Stomach (tissue), 9 donors: Measurements from ENCODE around the gene CREB5. TPM values are rescaled to one million over a fixed set of nuclear protein-coding genes. Genes with fewer than 3 reads are reported as not detected.

ENCODE experiments used
- DNase-seq, 2 donors: peaks; one replicate each; pipeline versions ENCODE4 v3.0.0 to v3.0.0-alpha.2; 2013 to 2019
- H3K27ac ChIP-seq, 5 donors: fragments of 200-600 bp in 4 of 5; sonication (generic) in 4 of 5; one replicate each; pipeline ENCODE4 v1.5.1; 2013 to 2019; ENCODE audit warnings: mild to moderate bottlenecking in 1 of 5, moderate library complexity in 1 of 5
- H3K27me3 ChIP-seq, 3 donors: fragments of 200-600 bp; sonication (generic); one replicate each; pipeline ENCODE4 v1.5.1; 2017 to 2019; ENCODE audit warnings: mixed run types in 1 of 3
- H3K36me3 ChIP-seq, 4 donors: fragments of 200-600 bp; sonication (generic); 1 replicate in 3 of 4; 2 replicates in 1 of 4; pipeline ENCODE4 v1.5.1; 2016 to 2019
- H3K4me1 ChIP-seq, 4 donors: fragments of 200-600 bp; sonication (generic); one replicate each; pipeline ENCODE4 v1.5.1; 2016 to 2019
- H3K4me3 ChIP-seq, 4 donors: fragments of 200-600 bp; sonication (generic) in 3 of 4; one replicate each; pipeline ENCODE4 v1.5.1; 2016 to 2019; ENCODE audit warnings: mild to moderate bottlenecking in 1 of 4
- H3K9me3 ChIP-seq, 4 donors: fragments of 200-600 bp; sonication (generic); one replicate each; pipeline ENCODE4 v1.5.1; 2016 to 2019
- EP300 ChIP-seq: sonication (generic); formaldehyde crosslinking; IDR thresholded peaks from one replicate; pipeline ENCODE4 v1.6.1; 2017; ENCODE audit warnings: antibody characterized with exemption
- POLR2A ChIP-seq, 4 donors: fragments of 450-650 bp; IDR thresholded peaks; one replicate each; pipeline ENCODE4 v1.6.1; 2016; ENCODE audit warnings: antibody characterized with exemption in 4 of 4, control low read depth in 2 of 4, mild to moderate bottlenecking in 1 of 4, moderate library complexity in 1 of 4
- POLR2AphosphoS5 ChIP-seq, 3 donors: sonication (generic); formaldehyde crosslinking; IDR thresholded peaks; one replicate each; pipeline ENCODE4 v1.6.1; 2016; ENCODE audit warnings: antibody characterized with exemption in 3 of 3
- WGBS, 5 donors: extraction: QIAGEN DNeasy Blood & Tissue Kit in 3 of 5; methylation state at CpG; one replicate each; pipeline versions ENCODE4 v1.1.5 to v1.1.7; 2013 to 2018; 5-methylcytosine and 5-hydroxymethylcytosine counted together
- intact Hi-C: fragments of 100-400 bp; cut with DNase I; formaldehyde crosslinking; loops from one replicate; pipeline ENCODE4 v1.15.1; 2023; ENCODE audit warnings: low total_unique reads
- polyA plus RNA-seq, 3 donors: library from polyadenylated mRNA; stranded (reverse); fragments of 200-250 nt; gene quantifications; one replicate each; pipeline ENCODE4 v1.2.3, GENCODE V29; 2013
- total RNA-seq, 5 donors: library from RNA; depleted of rRNA; stranded (reverse); fragments of >200 nt; gene quantifications; one replicate each; pipeline versions ENCODE4 v1.1.0 to v1.2.3, GENCODE V29; 2014 to 2016
- TF ChIP-seq, protein P1 (sequence below), 7 experiments: fragments of 450-650 bp in 4 of 7; fragments of 200-600 bp in 3 of 7; sonication (generic) in 3 of 7; IDR thresholded peaks; one replicate each; pipeline ENCODE4 v1.5.1; 2016 to 2019; ENCODE audit warnings: antibody characterized with exemption in 7 of 7, control low read depth in 2 of 7, mild to moderate bottlenecking in 1 of 7
- donor health status: healthy with polysubstance abuse.
- donor health status: Bipolar disorder and iron deficiency.
- donor health status: healthy.

Gene CREB5
- total and polyA plus RNA-seq, 8 donors: 0.68 to 30.3 (median 1.5) TPM; not detected in 1

DNA sequence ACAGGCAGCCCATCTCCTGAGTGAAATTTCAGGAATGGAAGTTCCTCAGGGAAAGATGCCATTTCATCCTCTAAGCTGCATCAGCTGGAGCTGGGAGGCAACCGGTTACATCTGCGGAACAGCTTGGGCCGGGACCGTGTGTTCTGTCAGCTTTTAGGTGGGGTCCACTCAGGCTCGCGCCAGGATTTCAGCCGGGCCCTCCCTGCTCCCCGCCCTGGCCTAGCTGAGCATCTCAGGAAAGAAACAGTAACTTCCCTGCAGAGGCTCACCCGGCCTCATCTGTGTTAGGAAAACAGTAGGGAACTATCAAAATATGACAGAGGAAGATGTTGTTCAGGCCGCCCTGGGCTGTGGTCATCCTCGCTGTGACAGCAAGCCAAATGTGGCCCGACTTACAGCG is 435.4 kb downstream of the CREB5 start:
- 86 to 93% (median 91%) methylated on average over 12 to 13 of the region's 13 CpGs for WGBS, 5 donors
- peak in 1 of 2 donors; percentile 54 for DNase-seq
- H3K36me3 ChIP-seq: no peaks in the 10 kb centered on the region
- peak overlapping the region in 1 of 5 donors; percentile 1 for H3K27ac ChIP-seq
- H3K9me3 ChIP-seq: no peaks in the 10 kb centered on the region
- H3K27me3 ChIP-seq: peaks cover 0 to 9% (median 0%) of the 10 kb centered on the region in 3 donors
- peaks cover 0 to 5% (median 2%) of the 10 kb centered on the region in 4 donors for H3K4me1 ChIP-seq
- intact Hi-C loops: no loop called here
- TF ChIP-seq POLR2AphosphoS5 (IDR thresholded peaks at IDR 0.05) (no peak), EP300 (no peak), POLR2A (IDR thresholded peaks at IDR 0.05) (no peak)
- TF ChIP-seq, protein P1, sequence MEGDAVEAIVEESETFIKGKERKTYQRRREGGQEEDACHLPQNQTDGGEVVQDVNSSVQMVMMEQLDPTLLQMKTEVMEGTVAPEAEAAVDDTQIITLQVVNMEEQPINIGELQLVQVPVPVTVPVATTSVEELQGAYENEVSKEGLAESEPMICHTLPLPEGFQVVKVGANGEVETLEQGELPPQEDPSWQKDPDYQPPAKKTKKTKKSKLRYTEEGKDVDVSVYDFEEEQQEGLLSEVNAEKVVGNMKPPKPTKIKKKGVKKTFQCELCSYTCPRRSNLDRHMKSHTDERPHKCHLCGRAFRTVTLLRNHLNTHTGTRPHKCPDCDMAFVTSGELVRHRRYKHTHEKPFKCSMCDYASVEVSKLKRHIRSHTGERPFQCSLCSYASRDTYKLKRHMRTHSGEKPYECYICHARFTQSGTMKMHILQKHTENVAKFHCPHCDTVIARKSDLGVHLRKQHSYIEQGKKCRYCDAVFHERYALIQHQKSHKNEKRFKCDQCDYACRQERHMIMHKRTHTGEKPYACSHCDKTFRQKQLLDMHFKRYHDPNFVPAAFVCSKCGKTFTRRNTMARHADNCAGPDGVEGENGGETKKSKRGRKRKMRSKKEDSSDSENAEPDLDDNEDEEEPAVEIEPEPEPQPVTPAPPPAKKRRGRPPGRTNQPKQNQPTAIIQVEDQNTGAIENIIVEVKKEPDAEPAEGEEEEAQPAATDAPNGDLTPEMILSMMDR (IDR thresholded peaks at IDR 0.05): no peak
- no peak overlapping the region for H3K4me3 ChIP-seq

DNA sequence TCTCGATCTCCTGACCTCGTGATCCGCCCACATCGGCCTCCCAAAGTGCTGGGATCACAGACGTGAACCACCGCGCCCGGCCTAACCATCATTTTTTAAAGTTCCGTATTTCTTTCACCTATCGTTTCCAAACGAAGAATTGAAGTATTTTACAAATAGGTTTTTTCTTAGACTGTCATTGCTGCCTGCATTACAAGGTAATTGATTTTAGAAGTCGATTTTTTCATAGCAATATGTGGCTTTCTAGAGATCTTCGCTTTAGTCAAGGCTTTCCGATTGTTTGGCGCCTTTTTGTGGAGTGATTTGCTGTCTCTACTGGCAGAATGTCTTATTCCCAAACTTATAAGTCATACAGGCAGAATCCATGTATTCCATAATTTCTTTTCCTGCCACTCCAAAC is 436.6 kb downstream of the CREB5 start:
- H3K9me3 ChIP-seq: no peaks in the 10 kb centered on the region
- TF ChIP-seq POLR2AphosphoS5 (IDR thresholded peaks at IDR 0.05): no peak
- no peak for TF ChIP-seq EP300
- TF ChIP-seq POLR2A (IDR thresholded peaks at IDR 0.05): no peak
- TF ChIP-seq, protein P1 (IDR thresholded peaks at IDR 0.05): no peak
- intact Hi-C loops: no loop called here
- H3K27me3 ChIP-seq: peaks cover 0 to 21% (median 5%) of the 10 kb centered on the region in 3 donors
- H3K4me1 ChIP-seq: peaks cover 4 to 13% (median 6%) of the 10 kb centered on the region in 4 donors
- 90 to 95% (median 93%) methylated on average over 15 of the region's 15 CpGs for WGBS, 5 donors
- no peak overlapping the region for H3K4me3 ChIP-seq
- DNase-seq: no peak
- H3K27ac ChIP-seq: no peak overlapping the region
- H3K36me3 ChIP-seq: no peaks in the 10 kb centered on the region

DNA sequence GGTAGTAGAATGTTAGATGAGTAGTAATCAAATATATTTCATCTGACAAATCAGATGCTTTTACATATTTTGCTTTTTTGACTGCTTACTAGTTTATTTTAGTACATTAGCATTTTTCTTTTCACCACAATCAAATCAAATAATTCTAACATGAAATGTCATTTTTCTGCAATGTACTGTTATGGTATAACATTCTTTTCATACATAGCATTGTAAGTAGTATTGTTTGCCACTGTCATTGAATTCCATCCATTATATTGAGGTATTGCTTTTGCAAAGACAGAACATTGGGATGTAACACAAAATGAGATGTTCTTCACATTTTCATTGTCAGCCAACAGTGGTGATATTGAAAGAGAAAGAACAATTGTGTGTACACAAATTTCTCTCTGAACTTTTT is 438.4 kb downstream of the CREB5 start:
- Histone ChIP-seq H3K27me3 (peaks cover 0 to 31% (median 8%) of the 10 kb centered on the region in 3 donors), H3K9me3 (no peaks in the 10 kb centered on the region), H3K4me1 (peaks cover 0 to 14% (median 12%) of the 10 kb centered on the region in 4 donors), H3K27ac (no peak overlapping the region), H3K4me3 (no peak overlapping the region), H3K36me3 (no peaks in the 10 kb centered on the region)
- intact Hi-C loops: loop anchor here (5.0 kb wide), 1 partner anchor 458 kb away; no protein-coding TSS in a partner anchor
- no peak for TF ChIP-seq POLR2A (IDR thresholded peaks at IDR 0.05)
- TF ChIP-seq POLR2AphosphoS5 (IDR thresholded peaks at IDR 0.05): no peak
- no peak for TF ChIP-seq EP300
- DNase-seq: no peak

DNA sequence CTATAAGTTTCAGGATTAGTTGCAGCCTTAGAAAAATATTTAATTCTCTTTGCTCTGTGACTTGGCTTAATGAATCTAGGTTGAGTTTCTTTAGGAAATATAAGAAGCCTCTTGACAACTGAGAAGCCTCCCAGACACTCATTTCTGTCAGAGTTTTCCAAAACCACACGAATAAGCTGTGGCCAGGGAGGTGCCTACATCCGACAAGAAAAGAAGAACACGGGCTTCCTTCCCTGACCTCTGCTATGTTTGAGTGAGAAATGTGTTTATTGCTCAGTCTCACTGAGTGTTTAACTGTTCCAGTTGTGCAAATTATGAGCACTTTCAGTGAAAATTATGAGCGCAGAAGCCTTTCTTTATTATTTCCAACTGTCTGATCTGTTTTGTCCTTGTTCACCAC is 440.8 kb downstream of the CREB5 start:
- Histone ChIP-seq H3K27ac (no peak overlapping the region), H3K4me3 (peak overlapping the region in 1 of 4 donors; percentile 49), H3K27me3 (peaks cover 0 to 31% (median 8%) of the 10 kb centered on the region in 3 donors), H3K36me3 (no peaks in the 10 kb centered on the region), H3K4me1 (peaks cover 0 to 14% (median 12%) of the 10 kb centered on the region in 4 donors), H3K9me3 (no peaks in the 10 kb centered on the region)
- TF ChIP-seq EP300 (no peak), POLR2A (IDR thresholded peaks at IDR 0.05) (no peak), POLR2AphosphoS5 (IDR thresholded peaks at IDR 0.05) (no peak)
- TF ChIP-seq, protein P1 (IDR thresholded peaks at IDR 0.05): no peak
- DNase-seq: no peak
- intact Hi-C loops: loop anchor here (5.0 kb wide), 1 partner anchor 461 kb away; no protein-coding TSS in a partner anchor
- WGBS, 5 donors: 47 to 62% (median 53%) methylated on average over 4 of the region's 4 CpGs
